Iris pigment epithelial cell (primary cell): ENCODE data around the gene TSC22D1.
"Not testable (repeated sequence)": the region's sequence is repeated elsewhere in the genome, so short reads cannot be mapped to it uniquely, and the experiment has no call there.

ENCODE experiments used
- DNase-seq: peaks from one replicate; pipeline ENCODE4 v3.0.0-alpha.2; 2011; ENCODE audit warnings: low read depth

Gene TSC22D1

GRCh38 chr13:44575741-44576350, at the start of gene TSC22D1:
Gene TSC22D1 (minus strand): TSS chr13:44576330. CDS start chr13:44576074, 256 bp downstream.
- DNase-seq, result peak; percentile 76

GRCh38 chr13:44622708-44623107, 46.6 kb upstream of the TSC22D1 start:
- DNase-seq, result no peak

GRCh38 chr13:44622261-44622660, 46.1 kb upstream of the TSC22D1 start:
- DNase-seq, result no peak

- DNase-seq, result no peak
Measured at GRCh38 chr13:44620057-44620456, 43.9 kb upstream of the TSC22D1 start.

GRCh38 chr13:44619651-44620050, 43.5 kb upstream of the TSC22D1 start:
- no peak for DNase-seq

- DNase-seq, result peak; percentile 34
Measured at GRCh38 chr13:44618326-44618725, 42.2 kb upstream of the TSC22D1 start.

GRCh38 chr13:44617648-44618047, 41.5 kb upstream of the TSC22D1 start:
- no peak for DNase-seq

- DNase-seq, result no peak
Measured at GRCh38 chr13:44609137-44609536, 33.0 kb upstream of the TSC22D1 start.

GRCh38 chr13:44605721-44606120, 29.6 kb upstream of the TSC22D1 start:
- no peak for DNase-seq

GRCh38 chr13:44605275-44605674, 29.1 kb upstream of the TSC22D1 start:
- peak; percentile 40 for DNase-seq

GRCh38 chr13:44601586-44601985, 25.5 kb upstream of the TSC22D1 start:
- DNase-seq, result no peak

GRCh38 chr13:44593861-44594592, 17.9 kb upstream of the TSC22D1 start:
- DNase-seq, result not testable (repeated sequence)

GRCh38 chr13:44592216-44592847, 16.2 kb upstream of the TSC22D1 start:
- no peak for DNase-seq

GRCh38 chr13:44591316-44591715, 15.2 kb upstream of the TSC22D1 start:
- DNase-seq, result no peak

- DNase-seq, result no peak
Measured at GRCh38 chr13:44583137-44583536, 7.0 kb upstream of the TSC22D1 start.

- no peak for DNase-seq
Measured at GRCh38 chr13:44578067-44578400, 1.9 kb upstream of the TSC22D1 start.

- DNase-seq, result peak; percentile 94
Measured at GRCh38 chr13:44577236-44578066, 1.3 kb upstream of the TSC22D1 start.

GRCh38 chr13:44576351-44577235, 463 bp upstream of the TSC22D1 start:
- no peak for DNase-seq

GRCh38 chr13:44575035-44575434, 1.1 kb downstream of the TSC22D1 start:
- DNase-seq, result no peak

GRCh38 chr13:44574466-44574855, 1.7 kb downstream of the TSC22D1 start:
- no peak for DNase-seq

GRCh38 chr13:44573790-44574465, 2.2 kb downstream of the TSC22D1 start:
- DNase-seq, result peak; percentile 72
